GM18861 (cell line): ENCODE data around the gene FAM110D.

Experiments used
- ATAC-seq: cut with Tn5 transposase; IDR thresholded peaks from one replicate; pipeline ENCODE4 v1.9.1; 2021; ENCODE audit not compliant: unreplicated experiment

The FAM110D gene

GRCh38 chr1:26161415-26162219 is 2.7 kb downstream of the FAM110D start:
- ATAC-seq: no peak

DNA sequence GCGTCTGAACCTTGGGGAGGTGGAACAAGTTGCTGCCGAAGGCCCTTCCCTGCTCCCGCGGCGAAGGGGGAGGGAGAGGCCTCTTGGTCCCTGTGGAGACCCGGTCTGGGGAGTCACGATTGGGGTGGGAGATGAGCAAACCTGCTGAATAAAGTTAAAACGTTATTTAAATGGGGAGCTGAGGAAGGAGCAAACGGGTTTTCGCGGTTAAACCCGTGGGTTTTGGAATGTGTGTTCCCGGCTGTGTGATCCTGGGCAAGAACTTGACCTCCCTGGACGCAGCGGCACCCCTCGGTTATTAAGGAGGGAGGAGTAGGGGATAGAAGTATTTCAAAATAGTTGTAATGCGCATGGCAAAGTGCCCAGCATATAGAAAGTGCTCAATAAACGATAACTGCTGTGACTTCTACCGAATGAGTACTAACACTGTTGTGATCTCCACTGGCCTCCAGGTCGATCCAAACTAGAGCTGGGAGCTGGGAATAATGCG is 3.4 kb downstream of the FAM110D start:
- ATAC-seq: no peak

DNA sequence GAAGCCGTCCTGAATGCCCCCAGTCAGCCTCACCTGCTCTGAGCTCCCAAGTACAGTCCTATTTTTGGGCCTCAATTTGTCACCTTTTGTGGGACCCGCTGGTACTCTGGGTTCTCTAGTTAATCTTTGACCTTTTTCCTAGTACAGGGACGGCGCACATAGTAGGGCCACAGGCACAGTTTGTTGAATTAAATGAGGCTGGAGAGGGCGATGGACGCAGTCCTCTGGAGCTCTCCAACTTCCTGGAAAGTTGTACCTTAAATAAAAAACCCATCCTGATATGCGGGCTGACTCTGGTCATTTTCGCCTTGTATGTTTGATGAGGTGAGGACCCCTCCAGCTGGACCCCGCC is 4.8 kb downstream of the FAM110D start:
- no peak for ATAC-seq

DNA sequence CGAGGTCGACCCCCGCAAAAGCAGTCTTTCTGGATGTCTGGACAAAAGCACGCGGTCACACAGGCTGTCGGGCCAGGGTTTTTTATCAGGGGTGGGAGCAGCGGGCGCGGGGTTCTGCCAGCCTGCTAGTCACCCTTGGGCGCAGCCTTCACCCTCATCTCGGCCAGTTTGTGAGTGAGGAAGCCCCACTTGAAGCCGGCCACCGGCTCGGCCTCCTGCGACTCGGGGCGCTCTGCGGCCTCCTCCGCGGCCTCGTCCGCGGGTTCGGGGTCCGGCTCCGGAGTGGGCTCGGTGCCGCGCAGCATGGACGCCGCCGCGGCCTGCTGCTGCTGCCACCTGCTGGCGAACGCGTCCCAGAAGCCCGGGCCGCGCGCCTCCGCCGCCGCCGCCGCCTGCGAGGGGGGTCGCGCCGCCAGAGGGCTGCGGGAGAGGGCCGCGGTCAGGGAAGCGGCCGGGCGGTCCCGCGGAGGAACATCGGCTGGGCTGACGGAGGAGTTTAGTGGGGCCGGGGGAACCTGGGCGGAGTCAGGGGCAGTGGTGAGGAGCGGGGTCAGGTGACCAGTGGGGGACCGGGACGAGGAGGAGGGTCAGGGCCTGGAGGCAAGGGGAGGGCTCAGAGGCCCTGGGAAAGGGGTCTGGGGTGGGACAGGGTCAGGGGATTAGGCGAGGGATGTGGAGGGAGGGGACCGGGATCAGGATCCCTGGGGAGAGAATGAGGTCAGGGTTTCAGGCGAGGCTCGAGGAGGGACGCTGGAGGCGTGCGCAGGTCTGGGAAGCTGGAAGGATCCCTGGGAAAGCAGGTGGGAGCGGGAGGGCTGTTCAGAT is 5.4 kb downstream of the FAM110D start:
- no peak for ATAC-seq

- ATAC-seq: no peak
Observed at GRCh38 chr1:26164861-26165842, 6.3 kb downstream of the FAM110D start.

GRCh38 chr1:26166719-26167281 is 7.9 kb downstream of the FAM110D start:
- no peak for ATAC-seq

DNA sequence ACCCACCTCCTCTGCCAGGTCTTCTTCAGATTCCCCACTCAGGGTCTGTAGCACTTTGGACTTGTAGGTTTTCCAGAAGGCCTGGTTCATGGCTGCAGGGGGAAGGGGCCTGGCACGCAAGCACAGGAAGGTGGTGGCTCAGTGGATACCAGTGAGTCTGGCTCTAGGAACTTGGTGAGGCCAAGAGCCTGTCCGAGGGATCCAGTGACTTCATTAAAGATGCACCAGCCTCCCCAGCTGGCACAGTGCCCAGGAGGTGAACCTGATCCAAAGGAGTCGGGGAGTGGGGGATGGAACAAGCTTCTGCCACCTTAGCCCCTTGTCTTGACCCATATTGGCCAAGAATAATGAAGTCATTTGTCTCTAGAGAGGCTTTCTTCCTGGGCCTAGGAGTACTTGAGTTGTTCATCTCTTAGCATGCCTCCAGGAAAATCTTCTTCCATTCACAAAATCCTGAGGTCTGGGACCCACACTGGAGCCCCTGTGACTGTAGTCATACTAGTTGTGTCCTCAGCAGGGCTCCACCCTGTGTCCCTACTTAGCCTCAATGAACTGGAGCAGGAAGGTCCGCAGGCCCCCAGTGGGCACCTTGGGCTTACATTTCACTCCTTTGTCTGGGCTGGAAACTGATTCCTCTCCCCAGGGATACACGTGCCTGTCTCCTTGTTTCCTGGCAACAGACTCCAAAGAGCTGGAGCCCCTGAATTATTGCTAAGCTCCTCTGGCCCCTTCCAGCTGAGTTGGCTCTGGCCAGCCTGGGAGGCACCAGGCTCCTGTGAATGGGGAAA is 9.7 kb downstream of the FAM110D start, which contains the start of gene C1orf232:
C1orf232 (minus strand) TSS at position 554 of the 788 bp plus-strand sequence; CDS start at position 90, 464 bp downstream.
- no peak for ATAC-seq

DNA sequence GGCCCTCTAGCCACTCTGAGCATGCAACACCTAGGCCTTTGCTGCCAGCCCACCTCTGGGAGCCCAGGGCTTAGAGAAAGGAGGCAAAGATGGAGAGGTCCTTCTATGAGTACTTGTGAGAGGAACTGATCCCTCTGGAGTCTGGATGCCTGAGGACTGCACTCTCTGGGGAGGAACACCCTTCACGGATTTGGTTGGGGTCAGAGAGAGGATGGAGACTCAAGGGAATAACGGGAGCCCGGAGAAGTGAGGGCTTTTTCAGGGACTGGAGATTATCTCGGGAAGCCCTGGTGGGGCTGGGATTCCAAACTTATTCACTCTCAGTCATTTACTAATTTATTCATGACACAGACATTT is 10.3 kb downstream of the FAM110D start:
- no peak for ATAC-seq

- ATAC-seq: peak; percentile 80
Observed at GRCh38 chr1:26169669-26170471, 11.0 kb downstream of the FAM110D start, which contains the start of gene ZNF593. TSS of gene ZNF593 (plus strand) at chr1:26169908. CDS start at chr1:26169984, 76 bp downstream.

DNA sequence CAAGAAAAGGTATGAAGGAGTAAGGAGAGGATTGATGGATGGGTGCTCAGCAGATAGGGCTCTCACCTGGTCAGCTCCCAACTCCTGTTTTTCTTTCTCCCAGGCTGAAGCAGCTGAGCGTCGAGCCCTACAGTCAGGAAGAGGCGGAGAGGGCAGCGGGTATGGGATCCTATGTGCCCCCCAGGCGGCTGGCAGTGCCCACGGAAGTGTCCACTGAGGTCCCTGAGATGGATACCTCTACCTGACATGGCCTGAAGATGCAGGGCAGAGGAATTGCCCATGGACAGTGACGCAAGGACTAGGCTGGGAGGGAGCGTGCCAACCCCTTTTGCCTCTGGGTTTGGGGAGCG is 11.6 kb downstream of the FAM110D start:
- no peak for ATAC-seq

DNA sequence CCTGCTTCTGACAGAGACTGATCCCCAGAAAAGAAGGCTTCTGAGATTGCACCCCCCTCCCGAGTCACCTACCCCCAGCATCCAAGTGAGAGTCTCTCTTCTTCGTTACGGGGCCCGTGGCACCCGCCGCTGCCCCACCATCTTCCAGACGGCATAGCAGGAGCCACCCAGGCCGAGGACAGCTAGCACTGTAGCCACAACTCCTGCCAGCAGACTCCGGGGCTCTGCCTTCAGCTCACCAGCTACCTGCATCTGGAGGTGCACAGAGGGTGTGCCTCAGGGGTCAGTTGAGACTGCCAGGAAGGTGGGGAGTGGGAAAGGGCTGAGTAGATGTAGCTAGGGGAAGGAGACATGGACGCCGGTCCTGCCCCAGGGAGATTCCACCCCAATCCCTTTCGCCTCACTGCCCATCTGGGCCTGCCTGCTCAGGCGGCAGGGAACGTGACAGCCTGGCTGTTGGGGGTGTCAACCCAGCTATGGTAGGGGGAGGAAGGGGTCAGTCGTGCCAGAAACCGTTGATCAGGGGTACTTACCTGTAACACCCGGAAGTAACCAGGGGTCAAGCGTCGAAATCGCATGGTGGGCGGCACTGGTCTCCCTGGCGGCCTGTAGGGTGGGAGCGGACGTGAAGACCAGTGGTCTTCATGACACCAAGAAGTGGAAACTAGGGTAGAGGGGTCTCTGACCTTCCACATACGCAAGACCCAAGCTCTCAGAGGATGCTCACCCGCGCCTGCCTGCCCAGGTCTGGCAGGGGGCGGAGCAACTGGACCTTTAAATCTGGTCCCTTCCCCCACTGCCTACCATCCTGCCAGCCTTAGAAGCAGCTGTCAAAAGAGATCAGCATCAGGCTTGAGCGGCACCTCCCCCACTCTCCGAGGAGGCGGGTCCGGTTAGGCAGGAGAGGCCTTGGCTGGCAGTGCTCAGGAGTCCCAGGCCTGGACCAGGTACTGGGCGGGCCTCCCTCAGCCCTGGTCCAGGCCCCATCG is 12.5 kb downstream of the FAM110D start, which contains the start of gene ZNF593OS:
ZNF593OS (minus strand) TSS at position 749 of the 989 bp plus-strand sequence; CDS start at position 578, 171 bp downstream.
- ATAC-seq: no peak

GRCh38 chr1:26175346-26175745 is 16.5 kb downstream of the FAM110D start:
- no peak for ATAC-seq

DNA sequence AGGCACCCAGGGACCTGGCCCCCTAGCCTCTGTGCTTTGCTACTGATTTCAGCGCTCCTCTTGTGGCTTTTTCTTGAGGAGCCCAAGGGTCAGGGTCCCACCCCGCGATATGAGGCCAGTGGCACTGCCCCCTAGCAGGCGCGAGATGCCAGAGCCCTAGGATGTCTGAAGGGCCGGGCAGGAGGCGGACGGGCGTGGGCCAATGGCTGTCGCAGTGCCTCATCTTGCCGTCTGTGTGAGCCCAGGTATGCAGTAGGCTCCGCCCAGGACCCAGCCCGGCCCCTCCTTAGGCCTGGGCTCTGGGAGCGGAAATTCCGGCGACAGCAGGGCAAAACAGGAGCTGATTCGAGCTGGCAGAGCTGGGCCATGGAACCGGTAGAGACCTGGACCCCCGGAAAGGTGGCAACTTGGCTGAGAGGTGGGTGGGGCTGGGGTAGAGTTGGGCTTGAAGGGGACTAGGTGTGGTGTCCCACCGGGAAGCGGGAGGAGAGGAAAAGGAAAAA is 18.4 kb downstream of the FAM110D start, which contains the start of gene CNKSR1:
CNKSR1 (plus strand) TSS at position 310 of the 503 bp plus-strand sequence; CDS start at position 367, 57 bp downstream.
- ATAC-seq: no peak

GRCh38 chr1:26180010-26180506 is 21.2 kb downstream of the FAM110D start:
- no peak for ATAC-seq

GRCh38 chr1:26181586-26182382 is 22.9 kb downstream of the FAM110D start:
- ATAC-seq: no peak

DNA sequence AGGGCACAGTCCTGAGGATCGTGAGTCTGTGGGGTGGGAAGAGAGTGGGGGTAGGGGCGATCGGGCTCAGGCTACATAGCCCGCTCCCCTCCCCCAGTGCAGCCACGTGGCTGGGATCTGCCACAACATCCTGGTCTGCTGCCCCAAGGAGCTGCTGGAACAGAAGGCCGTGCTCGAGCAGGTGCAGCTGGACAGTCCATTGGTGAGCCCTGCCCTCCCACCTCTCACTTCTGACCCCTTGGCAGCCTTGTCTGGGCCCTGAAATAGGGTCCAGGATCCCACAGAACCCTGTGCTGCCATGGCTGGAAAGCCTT is 23.5 kb downstream of the FAM110D start:
- ATAC-seq: no peak
